NCI-H2227 (cell line): Measurements from ENCODE around the gene ARHGEF12.

Experiments
- DNase-seq: peaks from one replicate; lab custom pipeline; 2025; ENCODE audit not compliant: unreplicated experiment; lab: John Stamatoyannopoulos, UW

ARHGEF12 gene

GRCh38 chr11:120385655-120386054 lies 49.4 kb downstream of the ARHGEF12 start:
- peak; percentile 14 for DNase-seq

DNA sequence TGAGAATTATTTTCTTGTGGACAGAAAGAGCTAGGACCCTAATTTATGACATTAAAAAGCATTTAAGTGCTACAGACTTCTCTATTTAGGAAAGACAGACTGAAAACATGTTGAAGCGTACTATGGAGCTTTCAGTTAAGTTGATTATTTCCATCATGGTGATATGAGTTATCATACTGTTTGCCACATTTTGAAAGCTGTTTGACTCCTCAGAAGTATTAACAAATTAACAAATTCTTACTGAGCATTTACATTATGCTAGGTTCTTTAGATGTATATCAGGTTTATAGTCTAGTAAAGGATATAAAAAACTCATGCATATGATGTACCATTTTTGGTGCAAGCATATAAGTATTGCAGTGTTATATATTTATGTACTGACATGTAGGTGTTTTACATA lies 50.1 kb downstream of the ARHGEF12 start:
- DNase-seq, result no peak

GRCh38 chr11:120386774-120387371 lies 50.7 kb downstream of the ARHGEF12 start:
- DNase-seq, result no peak

DNA sequence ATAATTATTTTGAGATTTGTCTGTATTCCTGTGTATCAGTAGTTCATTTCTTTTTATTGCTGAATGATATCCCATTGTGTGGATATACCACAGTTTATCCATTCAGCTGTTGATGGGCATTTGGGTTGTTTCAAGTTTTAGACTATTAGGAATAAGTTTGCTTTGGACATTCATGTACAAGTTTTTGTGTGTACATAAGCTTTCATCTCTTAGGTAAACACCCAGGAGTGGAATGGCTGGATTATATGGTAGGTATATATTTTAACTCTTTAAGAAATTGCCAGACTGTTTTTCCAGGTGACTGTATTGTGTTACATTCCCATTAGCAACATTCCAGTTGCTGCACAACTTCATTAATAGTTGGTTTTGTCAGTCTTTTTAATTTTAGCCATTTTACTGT lies 52.0 kb downstream of the ARHGEF12 start:
- no peak for DNase-seq

GRCh38 chr11:120389693-120390584 lies 53.7 kb downstream of the ARHGEF12 start:
- DNase-seq, result no peak

- no peak for DNase-seq
Measured at GRCh38 chr11:120390585-120390922, 54.3 kb downstream of the ARHGEF12 start.

GRCh38 chr11:120391292-120391691 lies 55.1 kb downstream of the ARHGEF12 start:
- DNase-seq, result no peak

GRCh38 chr11:120391854-120392253 lies 55.6 kb downstream of the ARHGEF12 start:
- DNase-seq, result no peak

DNA sequence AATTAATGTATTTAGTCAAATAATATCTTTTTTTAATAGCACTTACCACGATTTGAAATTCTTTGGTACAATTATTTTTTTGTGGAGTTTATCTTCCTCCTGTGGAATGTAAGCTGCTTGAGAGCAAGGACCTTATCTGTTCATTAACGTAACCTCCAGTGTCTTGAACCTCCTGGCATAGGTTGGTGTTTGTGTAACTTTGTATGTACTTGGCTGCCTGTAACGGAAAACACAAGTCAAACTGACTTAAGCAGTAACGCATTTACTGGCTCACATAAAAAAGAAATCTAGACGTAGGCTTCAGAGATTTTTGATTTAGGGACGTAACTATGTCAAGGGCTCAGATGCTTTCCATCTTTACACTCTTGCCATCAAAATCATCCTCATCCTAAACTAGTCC lies 56.1 kb downstream of the ARHGEF12 start:
- DNase-seq, result no peak

- no peak for DNase-seq
Measured at GRCh38 chr11:120392793-120393192, 56.6 kb downstream of the ARHGEF12 start.

DNA sequence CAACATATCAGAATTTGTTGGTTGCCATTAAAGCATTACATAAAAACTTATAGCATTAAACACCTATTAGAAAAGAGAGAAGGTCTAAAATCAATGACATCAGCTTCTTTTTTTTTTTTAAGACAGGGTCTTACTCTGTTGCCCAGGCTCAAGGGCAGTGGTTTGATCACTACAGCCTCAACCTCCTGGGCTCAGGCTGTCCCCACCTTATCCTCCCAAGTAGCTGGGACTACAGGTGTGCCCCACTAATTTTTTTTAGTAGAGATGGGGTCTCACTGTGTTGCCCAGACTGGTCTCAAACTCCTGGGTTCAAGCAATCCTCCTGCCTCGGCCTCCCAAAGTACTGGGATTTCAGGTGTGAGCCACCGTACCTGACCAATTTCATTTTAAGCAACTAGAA lies 57.9 kb downstream of the ARHGEF12 start:
- no peak for DNase-seq

DNA sequence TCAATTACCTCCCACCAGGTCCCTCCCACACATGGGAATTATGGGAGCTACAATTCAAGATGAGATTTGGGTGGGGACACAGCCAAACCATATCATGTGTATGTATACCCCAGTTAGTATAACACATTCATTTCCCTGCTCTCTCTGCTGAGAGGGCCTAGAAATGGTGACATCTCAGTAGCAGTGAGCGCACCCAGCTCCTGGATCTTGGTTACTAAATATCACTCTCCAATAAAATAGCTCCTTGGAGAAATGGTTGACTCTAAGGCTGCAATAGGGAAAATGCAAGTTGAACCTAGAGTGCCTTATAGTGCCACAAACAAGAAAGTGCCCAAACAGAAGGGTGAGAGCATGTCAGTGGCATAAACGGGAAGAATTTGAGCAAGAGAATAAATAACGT lies 59.6 kb downstream of the ARHGEF12 start:
- DNase-seq, result no peak

DNA sequence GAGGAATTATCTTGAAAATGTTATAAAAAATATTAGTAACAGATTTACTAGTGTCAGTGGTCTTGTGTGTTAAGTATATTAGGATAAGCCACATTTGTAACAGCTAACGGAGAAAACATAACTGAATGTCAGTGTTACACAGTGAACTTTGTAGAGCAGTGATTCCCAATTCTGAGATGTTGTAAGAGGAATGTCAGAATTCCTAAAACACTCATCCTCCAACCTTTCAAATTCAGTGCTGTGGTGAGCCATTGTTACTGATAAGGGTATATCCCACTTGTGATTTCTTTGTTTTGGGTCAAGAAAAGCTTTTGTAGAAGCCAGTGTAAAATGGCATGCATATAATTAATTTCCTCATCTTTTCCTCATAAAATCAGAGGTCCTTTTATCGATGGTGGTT lies 61.9 kb downstream of the ARHGEF12 start:
- no peak for DNase-seq

DNA sequence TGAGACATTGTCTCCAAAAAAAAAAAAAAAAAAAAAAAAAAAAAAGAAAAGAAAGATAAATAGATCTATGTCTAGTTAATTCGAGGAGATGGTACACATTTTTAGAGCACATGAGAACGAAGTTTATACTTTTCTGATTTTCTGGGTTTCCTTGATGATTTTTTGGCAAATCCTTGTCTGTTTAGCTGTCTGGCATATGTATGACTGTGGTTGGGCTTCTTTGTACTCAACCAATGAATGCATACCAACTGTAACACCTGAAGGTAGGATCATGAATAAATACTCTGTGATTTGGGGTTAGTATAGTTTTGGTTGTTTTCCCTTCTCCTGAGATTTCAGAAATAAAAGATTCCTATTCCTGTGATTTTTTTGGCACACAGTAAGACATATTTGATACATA lies 63.1 kb downstream of the ARHGEF12 start:
- DNase-seq, result no peak

- peak; percentile 23 for DNase-seq
Measured at GRCh38 chr11:120400564-120401364, 64.6 kb downstream of the ARHGEF12 start.

- DNase-seq, result no peak
Measured at GRCh38 chr11:120401506-120401905, 65.3 kb downstream of the ARHGEF12 start.

DNA sequence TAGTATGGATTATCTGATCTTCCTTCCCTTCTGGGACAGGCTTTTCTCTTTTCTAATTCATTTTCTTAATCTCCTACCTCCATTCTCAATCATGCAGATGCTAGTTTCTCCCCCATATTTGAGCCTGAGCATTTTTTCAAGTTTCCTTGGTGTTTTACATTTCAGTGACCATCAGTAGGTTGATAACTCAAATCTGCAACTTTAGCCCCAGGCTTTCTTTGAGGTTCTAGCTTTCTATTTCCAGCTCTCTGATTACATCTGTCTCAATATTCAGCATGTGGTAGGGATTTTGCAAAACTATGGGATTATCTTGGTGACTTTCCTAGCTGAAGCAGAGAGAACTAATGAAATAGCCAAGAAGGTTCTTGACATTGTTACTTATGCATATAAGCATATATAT lies 67.8 kb downstream of the ARHGEF12 start:
- DNase-seq, result no peak

DNA sequence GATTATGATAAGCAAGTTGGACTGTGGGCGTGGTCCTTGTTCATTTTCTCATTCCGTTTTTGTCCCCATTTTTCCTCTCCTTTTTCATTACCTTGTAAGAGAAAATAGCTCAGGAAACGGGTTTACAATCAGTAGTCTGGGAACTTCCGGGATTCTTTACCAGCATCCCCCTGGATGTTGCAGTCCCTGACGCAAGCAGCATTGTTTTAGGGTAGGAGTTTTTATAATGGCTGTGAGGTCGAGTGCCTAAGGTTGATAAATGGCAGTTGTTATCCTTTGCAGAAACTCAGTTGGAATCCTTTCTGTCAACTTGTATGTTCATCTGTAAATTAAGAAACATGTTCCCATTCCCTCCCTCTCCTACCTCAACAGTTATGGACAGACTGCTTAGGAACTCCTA lies 68.3 kb downstream of the ARHGEF12 start:
- peak; percentile 11 for DNase-seq

GRCh38 chr11:120409655-120410054 lies 73.4 kb downstream of the ARHGEF12 start:
- DNase-seq, result no peak

DNA sequence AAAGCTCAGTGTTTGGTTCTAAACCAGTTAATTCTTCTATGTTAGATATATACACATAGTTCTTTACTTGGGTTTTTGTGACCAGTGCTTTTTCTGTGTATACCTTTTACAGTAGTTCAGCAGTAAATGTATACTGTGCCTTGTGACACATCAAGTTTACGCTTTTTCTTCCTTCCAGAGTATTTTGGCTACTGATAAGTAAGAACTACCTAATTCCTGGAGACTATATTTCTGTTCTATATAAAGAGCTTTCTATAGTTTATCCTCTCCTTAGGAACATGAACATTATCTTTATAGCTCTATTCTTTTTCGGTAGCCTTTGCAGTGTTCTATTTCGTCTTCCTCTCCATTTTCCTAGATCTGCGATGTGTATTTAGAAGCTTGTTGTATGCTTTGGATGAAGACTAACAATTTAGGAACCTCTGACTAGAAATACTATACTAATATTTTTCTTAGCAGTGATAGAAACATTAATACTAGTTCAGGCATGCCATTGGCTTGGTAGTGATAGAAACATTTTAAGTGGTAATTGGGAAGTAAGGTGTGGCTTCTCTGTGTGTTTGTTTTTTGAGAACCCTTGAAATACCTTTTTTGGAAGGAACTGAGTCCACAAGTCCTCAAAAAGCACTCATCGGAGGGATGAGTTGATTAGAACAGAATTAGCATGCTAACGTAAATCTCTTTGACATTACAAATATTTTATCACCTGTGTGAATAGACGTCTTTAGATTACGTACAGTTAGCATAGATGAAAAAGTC lies 74.6 kb downstream of the ARHGEF12 start:
- no peak for DNase-seq

GRCh38 chr11:120413480-120413879 lies 77.3 kb downstream of the ARHGEF12 start:
- DNase-seq, result no peak
